Panc1 (cell line): Measurements from ENCODE around the gene FCF1.

Experiments
- CTCF ChIP-seq: fragments of 450-650 bp; IDR thresholded peaks from 2 replicates; pipeline ENCODE4 v1.5.1; 2017; ENCODE audit warnings: mild to moderate bottlenecking
- POLR2AphosphoS5 ChIP-seq: IDR thresholded peaks from 2 replicates; pipeline ENCODE4 v1.6.1; 2012; ENCODE audit warnings: mild to moderate bottlenecking, low read depth, low read length, moderate library complexity
- REST ChIP-seq, 2 experiments: IDR thresholded peaks; 2 replicates each; pipeline ENCODE4 v1.6.1; 2011 to 2012; ENCODE audit warnings: low read depth in 2 of 2, control low read depth in 1 of 2, low read length in 1 of 2, mild to moderate bottlenecking in 1 of 2, moderate library complexity in 1 of 2; ENCODE audit not compliant: insufficient read depth in 1 of 2
- SIN3A ChIP-seq: IDR thresholded peaks from 2 replicates; pipeline ENCODE4 v1.6.1; 2012; ENCODE audit warnings: low read depth, mild to moderate bottlenecking, low read length, moderate library complexity, borderline replicate concordance; ENCODE audit not compliant: insufficient read depth
- TCF7L2 ChIP-seq: IDR thresholded peaks from 2 replicates; pipeline ENCODE4 v1.6.1; 2011; ENCODE audit warnings: mild to moderate bottlenecking, low read depth, low read length, inconsistent platforms

- TF ChIP-seq CTCF (no peak), POLR2AphosphoS5 (no peak), REST (IDR thresholded peaks at IDR 0.05; ENCODE audit: insufficient read depth in 1 of 2, low read depth in 2 of 2, low read length in 1 of 2) (no peak), SIN3A (no peak), TCF7L2 (no peak)
These were observed 10.7 kb upstream of the FCF1 start for GRCh38 chr14:74702293-74702692.
